Peyer's patch (tissue), 4 donors: ENCODE results near the gene CCDC88C.

Source experiments
- POLR2A ChIP-seq, 2 donors: fragments of 450-650 bp; IDR thresholded peaks; one replicate each; pipeline ENCODE4 v1.5.1; 2017; ENCODE audit warnings: antibody characterized with exemption in 2 of 2, mild to moderate bottlenecking in 2 of 2, moderate library complexity in 2 of 2
- TF ChIP-seq, protein P1 (sequence below), 6 experiments: fragments of 450-650 bp in 4 of 6; fragments of 200-600 bp in 2 of 6; sonication (generic) in 1 of 6; IDR thresholded peaks; one replicate each; pipeline ENCODE4 v1.5.1; 2017 to 2019; ENCODE audit warnings: antibody characterized with exemption in 6 of 6, mild to moderate bottlenecking in 3 of 6, moderate library complexity in 1 of 6

GRCh38 chr14:91326514-91327249, 90.9 kb downstream of the CCDC88C start:
- TF ChIP-seq, protein P1, sequence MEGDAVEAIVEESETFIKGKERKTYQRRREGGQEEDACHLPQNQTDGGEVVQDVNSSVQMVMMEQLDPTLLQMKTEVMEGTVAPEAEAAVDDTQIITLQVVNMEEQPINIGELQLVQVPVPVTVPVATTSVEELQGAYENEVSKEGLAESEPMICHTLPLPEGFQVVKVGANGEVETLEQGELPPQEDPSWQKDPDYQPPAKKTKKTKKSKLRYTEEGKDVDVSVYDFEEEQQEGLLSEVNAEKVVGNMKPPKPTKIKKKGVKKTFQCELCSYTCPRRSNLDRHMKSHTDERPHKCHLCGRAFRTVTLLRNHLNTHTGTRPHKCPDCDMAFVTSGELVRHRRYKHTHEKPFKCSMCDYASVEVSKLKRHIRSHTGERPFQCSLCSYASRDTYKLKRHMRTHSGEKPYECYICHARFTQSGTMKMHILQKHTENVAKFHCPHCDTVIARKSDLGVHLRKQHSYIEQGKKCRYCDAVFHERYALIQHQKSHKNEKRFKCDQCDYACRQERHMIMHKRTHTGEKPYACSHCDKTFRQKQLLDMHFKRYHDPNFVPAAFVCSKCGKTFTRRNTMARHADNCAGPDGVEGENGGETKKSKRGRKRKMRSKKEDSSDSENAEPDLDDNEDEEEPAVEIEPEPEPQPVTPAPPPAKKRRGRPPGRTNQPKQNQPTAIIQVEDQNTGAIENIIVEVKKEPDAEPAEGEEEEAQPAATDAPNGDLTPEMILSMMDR (IDR thresholded peaks at IDR 0.05): no peak
- no peak for TF ChIP-seq POLR2A (IDR thresholded peaks at IDR 0.05)
